Fibroblast of pulmonary artery (primary cell): ENCODE data around the gene MSI2.

Experiments used
- DNase-seq: peaks from one replicate; pipeline ENCODE4 v3.0.0-alpha.2; 2010; ENCODE audit warnings: low read depth
- H3K4me3 ChIP-seq: replicated peaks from 2 replicates; pipeline ENCODE4 v1.5.1; 2011; ENCODE audit warnings: low read depth, mild to moderate bottlenecking, control low read depth, low read length, moderate library complexity
- TF ChIP-seq, protein P1 (sequence below): IDR thresholded peaks from 2 replicates; pipeline ENCODE4 v1.5.1; 2011; ENCODE audit warnings: mild to moderate bottlenecking, control low read depth, low read length, inconsistent platforms; ENCODE audit errors: missing control alignments

Gene MSI2

DNA sequence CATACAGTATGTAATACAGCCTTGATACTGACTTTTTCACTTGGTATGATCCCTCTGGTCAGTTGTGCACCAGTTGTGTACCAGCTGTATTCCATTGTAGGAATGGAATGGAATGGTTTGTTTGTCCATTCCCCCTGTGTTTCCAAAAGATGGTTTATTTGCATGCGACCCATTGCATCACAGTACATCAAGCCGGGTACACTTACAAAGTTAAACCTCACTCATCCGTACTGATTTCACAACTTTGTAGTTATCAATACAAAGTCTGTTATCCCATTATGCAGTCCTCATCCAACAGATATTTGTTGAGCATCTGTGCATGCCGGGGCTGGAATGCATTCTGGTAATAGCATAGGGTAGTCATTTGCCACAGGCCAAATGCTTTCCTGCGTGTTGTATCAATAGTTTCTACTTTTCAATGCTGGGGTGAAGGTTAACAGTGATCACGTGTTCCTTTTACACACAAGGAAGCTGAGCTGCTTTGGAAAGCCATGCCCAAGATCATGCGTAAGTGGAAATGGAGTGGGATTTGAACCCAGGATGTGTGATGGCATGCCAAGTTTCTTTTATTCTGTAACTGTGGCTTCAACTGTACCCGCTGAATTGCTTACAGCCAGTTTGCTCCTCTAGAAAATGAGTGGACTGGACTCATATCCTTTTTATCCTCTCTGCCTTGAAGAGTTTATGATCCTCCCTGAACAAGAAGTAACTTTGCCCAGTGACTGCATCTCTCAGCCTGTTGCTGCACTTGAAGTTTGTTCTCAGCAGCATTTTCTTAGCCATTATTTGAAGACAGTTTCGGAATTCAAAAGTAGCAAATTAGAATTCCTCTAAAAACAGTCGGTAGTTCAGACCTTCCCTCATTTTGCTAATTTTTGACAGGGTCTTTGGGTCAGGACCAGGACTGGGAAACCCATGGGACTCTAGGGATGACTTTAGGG is 260.2 kb downstream of the MSI2 start:
- no peak overlapping the region for H3K4me3 ChIP-seq
- TF ChIP-seq, protein P1, sequence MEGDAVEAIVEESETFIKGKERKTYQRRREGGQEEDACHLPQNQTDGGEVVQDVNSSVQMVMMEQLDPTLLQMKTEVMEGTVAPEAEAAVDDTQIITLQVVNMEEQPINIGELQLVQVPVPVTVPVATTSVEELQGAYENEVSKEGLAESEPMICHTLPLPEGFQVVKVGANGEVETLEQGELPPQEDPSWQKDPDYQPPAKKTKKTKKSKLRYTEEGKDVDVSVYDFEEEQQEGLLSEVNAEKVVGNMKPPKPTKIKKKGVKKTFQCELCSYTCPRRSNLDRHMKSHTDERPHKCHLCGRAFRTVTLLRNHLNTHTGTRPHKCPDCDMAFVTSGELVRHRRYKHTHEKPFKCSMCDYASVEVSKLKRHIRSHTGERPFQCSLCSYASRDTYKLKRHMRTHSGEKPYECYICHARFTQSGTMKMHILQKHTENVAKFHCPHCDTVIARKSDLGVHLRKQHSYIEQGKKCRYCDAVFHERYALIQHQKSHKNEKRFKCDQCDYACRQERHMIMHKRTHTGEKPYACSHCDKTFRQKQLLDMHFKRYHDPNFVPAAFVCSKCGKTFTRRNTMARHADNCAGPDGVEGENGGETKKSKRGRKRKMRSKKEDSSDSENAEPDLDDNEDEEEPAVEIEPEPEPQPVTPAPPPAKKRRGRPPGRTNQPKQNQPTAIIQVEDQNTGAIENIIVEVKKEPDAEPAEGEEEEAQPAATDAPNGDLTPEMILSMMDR, result no peak
- no peak for DNase-seq

DNA sequence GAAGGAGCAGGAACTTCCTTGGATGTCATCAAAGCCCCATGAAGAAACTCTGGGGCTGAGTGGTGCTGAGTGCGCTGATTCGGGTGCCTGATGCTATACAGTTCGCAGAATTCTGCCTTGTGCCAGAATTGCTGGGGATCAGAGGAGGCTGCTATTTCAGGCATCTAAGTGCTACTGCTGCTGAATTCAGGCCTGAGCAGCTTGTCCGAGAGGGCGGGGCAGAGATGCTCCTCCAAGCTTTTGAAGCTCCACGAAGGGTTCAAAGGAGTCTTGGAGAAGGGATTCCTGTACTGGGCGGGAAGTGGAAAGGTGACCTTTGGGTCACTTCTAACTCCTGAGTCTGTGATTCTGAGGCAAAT is 260.9 kb downstream of the MSI2 start:
- TF ChIP-seq, protein P1, result no peak
- no peak for DNase-seq
- no peak overlapping the region for H3K4me3 ChIP-seq

DNA sequence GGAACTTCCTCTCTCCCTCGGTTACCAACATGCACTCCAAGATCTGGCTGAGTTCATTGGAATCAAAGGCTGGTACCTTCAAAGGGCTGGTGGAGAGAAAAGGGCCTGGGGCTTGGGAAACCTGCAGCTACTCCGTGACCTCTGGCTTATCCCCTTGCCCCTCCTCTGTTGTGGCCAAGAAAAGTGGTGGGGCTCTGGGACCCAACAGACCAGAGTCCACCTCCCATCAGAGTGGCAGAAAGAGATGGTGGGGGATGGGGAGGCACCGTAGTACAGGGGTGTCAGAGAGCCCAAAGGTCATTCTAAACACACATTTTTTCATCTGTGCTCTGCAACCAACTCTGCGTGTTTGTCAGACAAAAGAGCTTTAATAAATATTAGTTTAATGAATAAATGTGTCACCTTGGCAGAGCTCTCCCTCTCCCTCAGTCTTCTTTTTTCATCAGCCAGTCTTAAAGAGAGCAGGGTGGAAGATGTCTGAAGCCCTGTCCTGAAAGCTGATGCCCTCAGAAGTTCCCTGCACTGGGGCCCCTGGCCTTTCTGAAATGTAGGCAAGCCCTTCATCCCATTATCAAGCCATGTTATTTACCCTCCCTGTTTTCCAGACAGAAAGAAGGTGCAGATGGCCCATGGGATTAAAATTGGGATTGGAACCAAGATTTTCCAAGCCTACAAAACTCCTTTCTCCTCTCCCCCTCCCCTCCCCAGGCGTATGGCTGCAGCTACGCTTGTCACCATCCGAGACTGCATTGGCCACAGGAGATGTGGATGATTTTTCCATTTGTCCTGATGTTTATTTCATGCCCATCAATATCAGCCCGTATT is 261.5 kb downstream of the MSI2 start:
- TF ChIP-seq, protein P1, result no peak
- DNase-seq, result no peak
- H3K4me3 ChIP-seq, result no peak overlapping the region

DNA sequence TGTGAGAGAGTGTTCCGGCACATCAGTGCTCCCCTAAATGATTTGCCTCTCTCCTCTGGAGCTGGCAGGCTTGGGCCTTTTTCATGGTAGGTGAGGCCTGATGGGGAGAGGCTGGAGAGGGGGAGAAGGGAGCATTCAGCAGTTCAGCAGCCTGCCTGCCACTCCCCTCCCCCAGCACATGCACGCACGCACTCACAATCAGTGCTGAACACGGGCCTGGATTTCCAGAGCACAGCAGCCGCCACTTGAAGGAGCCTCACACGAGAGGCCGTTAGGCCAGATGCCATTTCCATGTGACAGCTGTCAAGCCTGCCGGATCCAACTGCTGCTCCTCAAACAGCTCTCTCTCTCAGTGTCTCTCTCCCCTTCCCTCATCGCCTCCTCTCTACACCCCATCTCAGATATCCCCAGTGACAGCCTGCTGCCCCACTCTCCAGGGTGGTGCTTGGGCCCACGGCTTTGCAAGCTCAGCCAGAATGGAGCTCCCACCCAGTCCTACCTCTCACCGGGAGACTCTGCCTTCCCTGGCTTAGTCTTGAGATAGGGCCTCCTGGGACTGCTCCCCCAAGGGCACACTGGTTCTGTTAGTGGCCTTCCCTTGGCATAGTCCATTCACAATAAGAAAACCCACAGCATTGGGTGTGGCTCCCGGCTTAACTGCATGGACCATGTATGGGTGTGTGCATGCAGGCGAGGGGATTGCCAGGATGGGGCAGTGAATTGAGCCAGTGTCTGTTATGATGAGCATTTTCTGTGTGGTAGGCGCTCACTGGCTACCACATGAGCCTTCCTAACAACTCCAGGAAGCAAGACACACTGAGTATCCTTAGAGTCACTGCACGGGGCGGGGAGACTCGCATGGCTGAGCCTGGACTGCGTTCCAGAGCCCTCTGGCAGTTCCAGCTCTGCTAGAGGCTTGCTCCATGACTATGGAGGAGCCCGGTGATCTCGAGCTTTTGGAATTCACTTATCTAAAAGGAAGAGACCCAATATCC is 262.6 kb downstream of the MSI2 start:
- no peak for DNase-seq
- no peak overlapping the region for H3K4me3 ChIP-seq
- TF ChIP-seq, protein P1, result no peak

DNA sequence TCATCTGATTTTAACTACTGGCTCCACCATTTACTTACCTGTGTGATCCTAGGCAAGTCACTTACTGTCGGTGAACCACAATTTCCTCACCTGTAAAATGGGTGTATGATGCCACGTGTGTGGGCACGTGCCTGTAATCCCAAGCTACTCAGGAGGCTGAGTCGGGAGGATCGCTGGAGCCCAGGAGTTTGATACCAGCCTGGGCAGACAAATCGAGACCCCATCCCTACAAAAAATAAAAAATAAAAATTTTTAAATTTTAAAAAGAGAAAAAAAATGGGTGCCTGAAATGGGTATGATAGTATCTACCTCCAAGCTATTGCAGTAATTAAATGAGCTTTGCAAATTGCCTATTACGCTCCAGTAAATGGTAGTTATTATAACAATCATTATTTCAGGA is 263.5 kb downstream of the MSI2 start:
- no peak for DNase-seq
- no peak overlapping the region for H3K4me3 ChIP-seq
- TF ChIP-seq, protein P1, result no peak

DNA sequence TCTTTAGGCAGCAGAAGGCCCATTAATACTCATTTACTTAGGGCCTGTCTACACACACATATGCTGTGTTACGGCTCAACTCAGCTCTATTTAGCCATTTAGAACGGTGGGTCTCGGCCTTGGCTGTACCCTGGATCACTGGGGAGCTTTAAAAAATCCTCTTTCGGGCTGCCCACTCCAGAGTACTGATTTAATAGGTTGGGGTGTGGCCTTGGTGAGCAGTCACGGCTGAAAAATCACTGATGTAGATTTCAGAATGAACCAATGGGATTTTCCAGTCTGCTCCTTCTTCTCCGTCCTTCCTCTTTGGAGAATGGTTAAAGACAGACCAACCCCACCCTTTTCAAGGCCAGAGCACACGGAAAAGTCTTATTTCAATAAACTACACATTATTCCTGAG is 265.3 kb downstream of the MSI2 start:
- no peak for DNase-seq
- TF ChIP-seq, protein P1, result no peak
- no peak overlapping the region for H3K4me3 ChIP-seq
